H1 (cell line): ENCODE data around the gene ZMPSTE24. TPM values are rescaled to one million over a fixed set of nuclear protein-coding genes. Genes with fewer than 3 reads are reported as not detected.

ENCODE experiments used
- CTCF ChIA-PET: fragments of 300-600 bp; sonication (Branson Sonifier 250); formaldehyde crosslinking; loops from one replicate; lab custom pipeline; 2021; ENCODE audit not compliant: partially characterized antibody; lab: Charles Lee
- POLR2A ChIA-PET: fragments of 300-600 bp; sonication (Branson Sonifier 250); formaldehyde crosslinking; loops from one replicate; lab custom pipeline; 2021; ENCODE audit warnings: inconsistent platforms; ENCODE audit not compliant: partially characterized antibody; lab: Charles Lee
- DNase-seq, 2 experiments: peaks; one replicate each; pipeline versions ENCODE4 v3.0.0 to v3.0.0-alpha.2; 2010 to 2022; ENCODE audit warnings: low spot score in 2 of 2, low read depth in 1 of 2, mixed read lengths in 1 of 2
- FAIRE-seq: peaks from 2 replicates; lab custom pipeline; 2011; peaks lifted over from hg19 to GRCh38; lab: Jason Lieb, UNC
- H2AFZ ChIP-seq: 2 replicates; pipeline ENCODE4 v1.8.1; 2012; ENCODE audit warnings: low read length, inconsistent platforms
- H2AK5ac ChIP-seq: 2 replicates; pipeline ENCODE4 v1.6.1; 2013; ENCODE audit warnings: low read depth, low read length
- H2BK120ac ChIP-seq: replicated peaks from 2 replicates; pipeline ENCODE3; 2013; ENCODE audit warnings: low read depth, low read length, inconsistent platforms
- H2BK12ac ChIP-seq: 2 replicates; pipeline ENCODE4 v1.6.1; 2013; ENCODE audit warnings: low read depth, low read length
- H2BK15ac ChIP-seq: 2 replicates; pipeline ENCODE4 v1.6.1; 2013; ENCODE audit warnings: low read length
- H2BK20ac ChIP-seq: 2 replicates; pipeline ENCODE4 v1.6.1; 2013; ENCODE audit warnings: low read length
- H2BK5ac ChIP-seq: 2 replicates; pipeline ENCODE4 v1.6.1; 2013; ENCODE audit warnings: low read depth, low read length
- H3K14ac ChIP-seq: 2 replicates; pipeline ENCODE4 v1.6.1; 2013; ENCODE audit warnings: inconsistent platforms; ENCODE audit not compliant: insufficient read length
- H3K18ac ChIP-seq: 2 replicates; pipeline ENCODE4 v1.6.1; 2013; ENCODE audit warnings: low read length; ENCODE audit errors: extremely low read depth
- H3K23ac ChIP-seq: 2 replicates; pipeline ENCODE4 v1.6.1; 2013; ENCODE audit warnings: inconsistent platforms; ENCODE audit not compliant: insufficient read length
- H3K23me2 ChIP-seq: 2 replicates; pipeline ENCODE4 v1.6.1; 2013; ENCODE audit warnings: low read depth, low read length
- H3K27ac ChIP-seq: 2 replicates; pipeline ENCODE4 v1.6.1; 2011; ENCODE audit warnings: low read depth, low read length, inconsistent platforms
- H3K27me3 ChIP-seq, 4 experiments: replicated peaks in 1 of 4; 1 replicate in 1 of 4; 2 replicates in 3 of 4; pipeline versions ENCODE4 v1.6.1 to v1.8.1; 2011 to 2013; ENCODE audit warnings: low read length in 3 of 4, mild to moderate bottlenecking in 3 of 4, inconsistent platforms in 2 of 4, mixed read lengths in 2 of 4, moderate library complexity in 1 of 4; ENCODE audit not compliant: control insufficient read depth in 3 of 4, insufficient read depth in 3 of 4; ENCODE audit errors: extremely low read depth in 1 of 4
- H3K36me3 ChIP-seq, 4 experiments: 2 replicates each; pipeline versions ENCODE4 v1.6.1 to v1.8.1; 2011 to 2013; ENCODE audit warnings: mild to moderate bottlenecking in 4 of 4, low read length in 3 of 4, moderate library complexity in 2 of 4, control low read depth in 1 of 4, inconsistent platforms in 1 of 4; ENCODE audit not compliant: insufficient read depth in 4 of 4, control insufficient read depth in 2 of 4
- H3K4ac ChIP-seq: replicated peaks from 2 replicates; pipeline ENCODE3; 2013; ENCODE audit warnings: low read length, low read depth, mixed read lengths, inconsistent platforms; ENCODE audit not compliant: insufficient read length
- H3K4me1 ChIP-seq, 4 experiments: replicated peaks in 1 of 4; 1 replicate in 1 of 4; 2 replicates in 3 of 4; pipeline versions ENCODE4 v1.6.1 to v1.8.1; 2011 to 2013; ENCODE audit warnings: low read length in 3 of 4, inconsistent platforms in 2 of 4, mixed read lengths in 1 of 4; ENCODE audit not compliant: insufficient read depth in 4 of 4, control insufficient read depth in 3 of 4
- H3K4me2 ChIP-seq, 2 experiments: 2 replicates each; pipeline versions ENCODE4 v1.6.1 to v1.8.1; 2011 to 2013; ENCODE audit warnings: low read depth in 2 of 2, low read length in 2 of 2, control low read depth in 1 of 2, inconsistent platforms in 1 of 2, mild to moderate bottlenecking in 1 of 2; ENCODE audit not compliant: insufficient read depth in 1 of 2
- H3K4me3 ChIP-seq, 4 experiments: fragments of 200-600, 300-600 bp in 1 of 4; sonication (generic), shearing (Covaris generic), sonication (Bioruptor Twin) in 1 of 4; 2 replicates each; pipeline versions ENCODE4 v1.5.1 to v1.8.1; 2011 to 2016; ENCODE audit warnings: low read length in 4 of 4, low read depth in 3 of 4, control low read depth in 2 of 4, inconsistent platforms in 2 of 4, mild to moderate bottlenecking in 2 of 4, mixed read lengths in 1 of 4, moderate library complexity in 1 of 4; ENCODE audit not compliant: insufficient read depth in 2 of 4; ENCODE audit errors: extremely low read depth in 1 of 4
- H3K56ac ChIP-seq: replicated peaks from 2 replicates; pipeline ENCODE3; 2013; ENCODE audit warnings: low read depth, mild to moderate bottlenecking, mixed read lengths, low read length, inconsistent platforms; ENCODE audit not compliant: insufficient read length
- H3K79me1 ChIP-seq: 2 replicates; pipeline ENCODE4 v1.6.1; 2013; ENCODE audit warnings: low read depth, low read length, control low read depth
- H3K79me2 ChIP-seq, 2 experiments: 2 replicates each; pipeline versions ENCODE4 v1.6.1 to v1.8.1; 2012 to 2013; ENCODE audit warnings: low read length in 2 of 2, mild to moderate bottlenecking in 2 of 2, inconsistent platforms in 1 of 2; ENCODE audit not compliant: insufficient read depth in 2 of 2, control insufficient read depth in 1 of 2
- H3K9ac ChIP-seq, 4 experiments: replicated peaks in 1 of 4; 1 replicate in 1 of 4; 2 replicates in 3 of 4; pipeline versions ENCODE4 v1.6.1 to v1.8.1; 2011 to 2013; ENCODE audit warnings: low read depth in 3 of 4, low read length in 3 of 4, control low read depth in 2 of 4, mild to moderate bottlenecking in 2 of 4, moderate library complexity in 2 of 4, inconsistent platforms in 1 of 4; ENCODE audit errors: extremely low read depth in 1 of 4
- H3K9me3 ChIP-seq, 2 experiments: 2 replicates each; pipeline versions ENCODE4 v1.6.1 to v1.8.1; 2012 to 2013; ENCODE audit warnings: mild to moderate bottlenecking in 2 of 2, moderate library complexity in 2 of 2, control low read depth in 1 of 2, inconsistent platforms in 1 of 2, low read depth in 1 of 2, low read length in 1 of 2, mixed read lengths in 1 of 2; ENCODE audit not compliant: insufficient read depth in 2 of 2
- H4K20me1 ChIP-seq, 2 experiments: replicated peaks in 1 of 2; 2 replicates each; pipeline versions ENCODE3 to v1.8.1; 2011 to 2013; ENCODE audit warnings: inconsistent platforms in 2 of 2, low read length in 2 of 2, mild to moderate bottlenecking in 1 of 2; ENCODE audit not compliant: insufficient read depth in 2 of 2, control insufficient read depth in 1 of 2
- H4K5ac ChIP-seq: 2 replicates; pipeline ENCODE4 v1.6.1; 2013; ENCODE audit warnings: low read length, low read depth, mixed read lengths, inconsistent platforms; ENCODE audit not compliant: insufficient read length
- H4K8ac ChIP-seq: 2 replicates; pipeline ENCODE4 v1.8.0; 2013; ENCODE audit warnings: mild to moderate bottlenecking, moderate library complexity, low read length, inconsistent platforms; ENCODE audit not compliant: insufficient read depth; ENCODE audit errors: extremely low read depth
- H4K91ac ChIP-seq: replicated peaks from 2 replicates; pipeline ENCODE3; 2013; ENCODE audit warnings: low read length, mixed read lengths, inconsistent platforms; ENCODE audit not compliant: insufficient read length
- USF2 ChIP-seq: IDR thresholded peaks from 2 replicates; pipeline ENCODE4 v1.6.1; 2011; ENCODE audit warnings: low read length, improper control_type of control experiment
- WGBS, 2 experiments: shearing (Covaris generic) in 1 of 2; methylation state at CpG; one replicate each; pipeline versions ENCODE4 v1.1.6 to v1.1.7; 2013 to 2015; ENCODE audit warnings: low lambda C conversion rate in 2 of 2, mixed read lengths in 2 of 2, inconsistent platforms in 1 of 2, low coverage in 1 of 2, missing lambda C conversion rate in 1 of 2; ENCODE audit not compliant: insufficient replicate concordance in 2 of 2, insufficient coverage in 1 of 2, insufficient read length in 1 of 2; ENCODE audit errors: extremely low coverage in 1 of 2, missing lambda C conversion rate in 1 of 2; 5-methylcytosine and 5-hydroxymethylcytosine counted together
- polyA plus RNA-seq, 7 experiments: library from polyadenylated mRNA; depleted of rRNA in 3 of 7; stranded (reverse) in 5 of 7; unstranded in 2 of 7; fragments of >200 nt in 5 of 7; fragments of 200-250 nt in 2 of 7; gene quantifications; 1 replicate in 5 of 7; 2 replicates in 1 of 7; 4 replicates in 1 of 7; pipeline versions ENCODE4 v1.2.1 to v1.2.3, GENCODE V29; 2011 to 2013; ENCODE audit warnings: missing spikeins in 2 of 7, mixed read lengths in 2 of 7
- total RNA-seq: library from RNA; stranded (reverse); fragmentation: NEBNext Ultra II Directional; extraction: Animal tissue kit (Norgen Biotek cat#: 25700); gene quantifications from 2 replicates; pipeline ENCODE4 v1.2.1, GENCODE V29; 2021

ZMPSTE24 gene
- total and polyA plus RNA-seq, 2 of the 8 experiments (the other 6 are each of a cell fraction or from before 2014, with no cell fraction given) = 12.7 to 42.9 TPM

DNA sequence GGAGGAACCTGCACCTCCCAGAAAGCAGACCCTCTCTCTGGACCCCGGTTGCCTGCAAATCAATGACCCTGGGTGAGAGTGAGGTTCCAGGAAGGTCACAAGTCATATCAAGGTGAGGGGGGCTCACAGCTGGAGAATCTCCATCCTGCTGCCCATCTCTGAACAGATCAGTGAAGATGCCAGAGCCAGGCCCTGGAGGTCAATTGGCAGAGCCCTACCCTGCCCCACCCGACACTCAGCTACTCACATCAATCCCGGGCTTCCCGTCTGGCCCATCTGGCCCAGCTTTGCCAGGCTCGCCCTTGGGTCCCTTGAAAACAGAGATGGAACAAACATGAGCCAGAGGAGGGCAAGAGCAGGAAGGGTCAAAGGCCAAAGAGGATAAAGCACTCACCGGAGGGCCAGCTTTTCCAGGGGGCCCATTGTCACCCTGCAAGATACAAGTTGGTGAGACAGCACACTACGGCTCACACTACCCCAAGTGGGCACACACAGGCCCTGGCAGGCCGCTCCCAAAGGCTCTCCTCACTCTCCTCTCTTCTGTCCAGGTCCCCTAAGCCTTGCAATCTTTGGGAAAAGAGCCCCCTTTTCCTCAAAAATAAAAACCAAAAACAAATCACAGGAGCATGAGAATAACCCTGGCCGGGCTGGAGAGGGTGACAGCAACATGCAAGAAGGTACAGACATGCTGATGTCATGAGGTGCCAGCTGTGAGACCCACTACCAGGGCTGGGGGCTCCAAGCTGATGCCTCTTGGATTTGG is 56.1 kb downstream of the ZMPSTE24 start:
- Histone ChIP-seq H3K23ac (no peak overlapping the region), H3K4ac (peak overlapping the region; percentile 18), H2BK12ac (0 out of 2 replicates have a peak overlapping the region, but pooled peaks have one; percentile 17), H2BK120ac (no peak overlapping the region), H3K27me3 (peaks cover 20 to 53% (median 45%) of the 10 kb centered on the region in 4 experiments), H4K20me1 (peaks cover 0 to 3% of the 10 kb centered on the region in 2 experiments), H3K27ac (no peak overlapping the region), H2AK5ac (0 out of 2 replicates have a peak overlapping the region, but pooled peaks have one; percentile 43), H3K14ac (no peak overlapping the region), H4K5ac (no peak overlapping the region), H4K8ac (no peak overlapping the region), H3K9ac (no peak overlapping the region), H2BK5ac (no peak overlapping the region), H3K36me3 (peaks cover 0 to 5% (median 0%) of the 10 kb centered on the region in 4 experiments; a peak in 1 of 8 replicates), H3K23me2 (peaks cover 20% of the 10 kb centered on the region; the same call in 1 of the 2 replicates), H2BK15ac (peak overlapping the region; percentile 72), H3K18ac (no peak overlapping the region), H3K56ac (no peak overlapping the region), H3K4me3 (peak overlapping the region in 2 of 4 experiments; percentile 52 to 63; a peak in 4 of 8 replicates), H2AFZ (no peak overlapping the region), H3K79me1 (no peaks in the 10 kb centered on the region), H4K91ac (no peak overlapping the region), H3K4me1 (peaks cover 8 to 18% (median 11%) of the 10 kb centered on the region in 4 experiments), H2BK20ac (no peak overlapping the region), H3K79me2 (no peaks in the 10 kb centered on the region), H3K9me3 (no peaks in the 10 kb centered on the region), H3K4me2 (peak overlapping the region; percentile 73 to 85; a peak in 3 of 4 replicates)
- DNase-seq (no peak), FAIRE-seq (no peak)
- WGBS, 2 experiments = 86% methylated on average over 9 of the region's 9 CpGs; no CpG with 5 or more reads in 1 of the 2 experiments
- POLR2A ChIA-PET = interaction anchor here (0.9 to 2.8 kb wide), 3 partner anchors 18 to 57 kb away, joined by 3 to 8 read pairs (median 3); no protein-coding TSS in a partner anchor
- CTCF ChIA-PET = interaction anchor here (0.6 to 10.4 kb wide), 31 partner anchors 9 to 409 kb away, joined by 3 to 144 read pairs (median 4); partner anchors contain the start of gene TMCO2
- no peak for TF ChIP-seq USF2
